Measurements from ENCODE around the gene ERCC5. TPM values are rescaled to one million over a fixed set of nuclear protein-coding genes. Genes with fewer than 3 reads are reported as not detected.

Gene ERCC5
- total RNA-seq, 2 experiments from 2014 or later, result 53.6 to 63.5 TPM

- H3K4me1 Mint-ChIP-seq (ENCODE audit: low read depth), result peaks cover 35% of the 10 kb centered on the region
- ChIA-PET POLR2A (interaction anchor here (0.8 to 3.2 kb wide), 7 partner anchors 16 to 263 kb away, joined by 3 to 43 read pairs (median 10); partner anchors contain the start of genes BIVM, POGLUT2, TEX30 and TPP2), CTCF (interaction anchor here (0.7 to 4.4 kb wide), 13 partner anchors 9 to 267 kb away, joined by 3 to 24 read pairs (median 6); partner anchors contain the start of genes TEX30 and TPP2)
- H3K27me3 Mint-ChIP-seq, result peaks cover 1% of the 10 kb centered on the region
- H3K27ac Mint-ChIP-seq, result peak overlapping the region; percentile 95
- intact Hi-C loops (cut with micrococcal nuclease), result loop anchor here (1.0 to 5.0 kb wide), 5 partner anchors 26 to 266 kb away; no protein-coding TSS in a partner anchor
- DNase-seq, result peak; percentile 67
- H3K4me3 Mint-ChIP-seq, result peak overlapping the region; percentile 92
- H3K36me3 Mint-ChIP-seq, result peaks cover 5% of the 10 kb centered on the region
- no peaks in the 10 kb centered on the region for H3K9me3 Mint-ChIP-seq
Observed at GRCh38 chr13:102846261-102847015, 606 bp downstream of the ERCC5 start.

DNA sequence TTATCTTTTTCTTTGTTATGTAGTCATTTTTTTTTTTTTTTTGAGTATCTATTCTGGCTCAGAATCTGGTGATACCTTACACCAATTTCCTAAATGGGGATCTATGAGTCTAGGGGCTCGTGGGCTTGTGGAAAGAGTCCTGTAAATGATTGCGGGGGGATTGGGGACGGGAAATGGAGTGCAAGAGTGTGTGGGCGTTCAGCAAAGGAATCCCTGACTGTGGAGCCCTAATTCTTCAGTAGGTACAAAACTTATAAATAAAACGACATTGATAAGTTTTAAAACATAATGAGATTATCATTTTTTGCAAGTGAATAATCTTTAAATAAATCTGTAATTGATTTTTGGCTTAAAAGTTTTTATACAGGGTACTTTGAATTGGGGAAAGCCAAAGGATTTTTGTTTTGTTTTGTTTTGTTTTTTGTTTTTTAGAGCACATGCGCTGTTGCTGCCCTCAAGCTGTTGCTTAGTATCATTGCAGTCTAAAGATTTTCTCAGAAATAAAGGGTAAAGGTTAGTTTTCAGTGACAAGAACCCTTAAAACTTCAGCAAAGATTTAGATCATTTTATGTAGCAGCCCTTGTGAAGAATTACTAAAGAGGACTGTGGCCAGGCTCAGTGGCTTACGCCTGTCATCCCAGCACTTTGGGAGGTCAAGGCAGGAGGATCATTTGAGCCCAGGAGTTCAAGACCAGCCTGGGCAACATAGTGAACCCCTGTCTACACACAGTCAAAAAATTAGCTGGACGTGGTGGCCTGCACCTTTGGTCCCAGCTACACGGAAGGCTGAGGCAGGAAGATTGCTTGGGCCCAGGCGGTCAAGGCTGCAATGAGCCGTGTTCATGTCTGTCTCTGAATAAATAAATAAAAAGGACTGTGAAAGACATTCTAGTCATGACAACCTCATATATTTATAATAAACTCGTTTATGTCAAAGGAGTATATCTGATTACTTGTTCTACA, 1.7 kb downstream of the ERCC5 start:
- H3K4me1 Mint-ChIP-seq (ENCODE audit: low read depth), result peaks cover 42% of the 10 kb centered on the region
- ChIA-PET CTCF (interaction anchor here (0.7 to 4.4 kb wide), 9 partner anchors 8 to 268 kb away, joined by 3 to 24 read pairs (median 8); partner anchors contain the start of gene TEX30), POLR2A (interaction anchor here (0.9 to 3.2 kb wide), 4 partner anchors 74 to 256 kb away, joined by 3 to 43 read pairs (median 16); partner anchors contain the start of genes TEX30 and TPP2)
- H3K27ac Mint-ChIP-seq, result peak overlapping the region; percentile 95
- peak; percentile 29 for DNase-seq
- no peaks in the 10 kb centered on the region for H3K9me3 Mint-ChIP-seq
- intact Hi-C loops (cut with micrococcal nuclease), result loop anchor here (1.0 to 5.0 kb wide), 5 partner anchors 25 to 267 kb away; no protein-coding TSS in a partner anchor
- H3K27me3 Mint-ChIP-seq, result peaks cover 1% of the 10 kb centered on the region
- peaks cover 7% of the 10 kb centered on the region for H3K36me3 Mint-ChIP-seq
- peak overlapping the region; percentile 92 for H3K4me3 Mint-ChIP-seq

DNA sequence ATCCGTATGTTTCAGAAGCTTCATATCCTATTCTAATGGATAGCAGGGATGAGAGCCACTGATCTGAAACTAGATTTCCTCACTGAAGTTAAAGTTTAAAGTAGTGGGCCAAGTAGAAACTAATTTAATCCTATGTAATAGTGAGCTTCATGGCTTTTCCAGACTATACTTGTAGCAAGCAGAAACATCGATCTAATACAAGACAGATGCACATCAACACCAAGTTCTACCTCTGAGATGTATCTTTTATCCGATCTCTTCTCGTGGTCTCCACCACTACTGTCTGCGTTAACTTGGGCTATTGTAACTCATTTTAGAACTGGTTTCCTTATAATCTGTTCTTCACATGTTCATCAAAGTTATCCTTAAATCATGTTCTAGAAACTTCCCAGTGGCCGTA, 3.1 kb downstream of the ERCC5 start:
- Mint-ChIP-seq H3K4me3 (no peak overlapping the region), H3K9me3 (no peaks in the 10 kb centered on the region), H3K27me3 (peaks cover 1% of the 10 kb centered on the region), H3K36me3 (peaks cover 15% of the 10 kb centered on the region), H3K4me1 (ENCODE audit: low read depth) (peaks cover 44% of the 10 kb centered on the region), H3K27ac (no peak overlapping the region)
- ChIA-PET CTCF (interaction anchor here (0.7 to 2.1 kb wide), 6 partner anchors 21 to 269 kb away, joined by 3 to 10 read pairs (median 8); no protein-coding TSS in a partner anchor), POLR2A (no interaction called here)
- intact Hi-C loops (cut with micrococcal nuclease), result loop anchor here (5.0 kb wide), 1 partner anchor 167 kb away; no protein-coding TSS in a partner anchor
- no peak for DNase-seq

GRCh38 chr13:102852556-102852955, 6.7 kb downstream of the ERCC5 start:
- Mint-ChIP-seq H3K27ac (no peak overlapping the region), H3K4me3 (no peak overlapping the region), H3K4me1 (ENCODE audit: low read depth) (peaks cover 39% of the 10 kb centered on the region), H3K9me3 (no peaks in the 10 kb centered on the region), H3K27me3 (no peaks in the 10 kb centered on the region), H3K36me3 (peaks cover 33% of the 10 kb centered on the region)
- ChIA-PET CTCF (no interaction called here), POLR2A (no interaction called here)
- DNase-seq, result no peak
- intact Hi-C loops (cut with micrococcal nuclease), result no loop called here

DNA sequence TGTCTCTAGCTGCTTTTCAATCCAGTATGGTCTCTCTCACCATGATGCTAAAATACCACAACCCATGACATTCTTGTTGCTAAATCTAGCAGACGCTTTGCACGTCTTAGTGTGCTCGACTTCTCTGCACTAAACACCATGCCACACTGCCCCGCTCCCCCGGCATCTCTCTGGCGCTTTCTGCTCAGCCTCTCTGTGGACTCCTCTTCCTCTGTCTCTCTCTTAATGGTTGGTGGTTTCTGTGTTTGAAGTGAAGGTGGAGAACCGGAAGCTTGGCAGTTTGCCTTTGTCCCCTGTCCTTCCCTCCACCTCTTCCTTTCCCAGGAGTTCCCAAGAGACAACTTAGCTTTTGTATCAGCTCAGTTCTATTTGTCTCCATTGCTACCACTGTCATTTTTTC, 8.8 kb downstream of the ERCC5 start:
- no peak for DNase-seq
- Mint-ChIP-seq H3K9me3 (no peaks in the 10 kb centered on the region), H3K4me3 (no peak overlapping the region), H3K27me3 (no peaks in the 10 kb centered on the region), H3K4me1 (ENCODE audit: low read depth) (peaks cover 25% of the 10 kb centered on the region), H3K36me3 (peaks cover 45% of the 10 kb centered on the region), H3K27ac (no peak overlapping the region)
- ChIA-PET CTCF (interaction anchor here (1.9 to 2.3 kb wide), 2 partner anchors 8 to 16 kb away, joined by 8 to 10 read pairs; no protein-coding TSS in a partner anchor), POLR2A (no interaction called here)
- intact Hi-C loops (cut with micrococcal nuclease), result no loop called here

GRCh38 chr13:102856557-102856956, 10.7 kb downstream of the ERCC5 start:
- ChIA-PET CTCF (interaction anchor here (1.6 kb wide), 1 partner anchor 14 kb away, joined by 6 read pairs; no protein-coding TSS in a partner anchor), POLR2A (no interaction called here)
- no peak for DNase-seq
- peaks cover 49% of the 10 kb centered on the region for H3K36me3 Mint-ChIP-seq
- H3K27ac Mint-ChIP-seq, result no peak overlapping the region
- H3K9me3 Mint-ChIP-seq, result no peaks in the 10 kb centered on the region
- H3K4me1 Mint-ChIP-seq (ENCODE audit: low read depth), result peaks cover 16% of the 10 kb centered on the region
- H3K27me3 Mint-ChIP-seq, result no peaks in the 10 kb centered on the region
- H3K4me3 Mint-ChIP-seq, result no peak overlapping the region
- intact Hi-C loops (cut with micrococcal nuclease), result no loop called here

DNA sequence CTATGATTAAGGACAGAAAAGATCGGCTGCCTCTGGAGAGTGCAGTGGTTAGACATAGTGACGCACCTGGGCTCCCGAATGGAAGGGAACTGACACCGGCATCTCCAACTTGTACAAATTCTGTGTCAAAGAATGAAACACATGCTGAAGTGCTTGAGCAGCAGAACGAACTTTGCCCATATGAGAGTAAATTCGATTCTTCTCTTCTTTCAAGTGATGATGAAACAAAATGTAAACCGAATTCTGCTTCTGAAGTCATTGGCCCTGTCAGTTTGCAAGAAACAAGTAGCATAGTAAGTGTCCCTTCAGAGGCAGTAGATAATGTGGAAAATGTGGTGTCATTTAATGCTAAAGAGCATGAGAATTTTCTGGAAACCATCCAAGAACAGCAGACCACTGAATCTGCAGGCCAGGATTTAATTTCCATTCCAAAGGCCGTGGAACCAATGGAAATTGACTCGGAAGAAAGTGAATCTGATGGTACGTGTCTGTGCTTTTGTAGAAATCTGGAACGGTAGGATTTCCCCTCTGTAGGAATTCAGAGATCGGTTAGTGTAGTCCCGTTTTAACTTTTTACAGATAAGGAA, 16.9 kb downstream of the ERCC5 start:
- no peak overlapping the region for H3K4me3 Mint-ChIP-seq
- H3K27me3 Mint-ChIP-seq, result no peaks in the 10 kb centered on the region
- no peak overlapping the region for H3K27ac Mint-ChIP-seq
- CTCF ChIA-PET, result interaction anchor here (2.2 kb wide), 1 partner anchor 8 kb away, joined by 12 read pairs; no protein-coding TSS in a partner anchor
- POLR2A ChIA-PET, result interaction anchor here (1.0 kb wide), 1 partner anchor 17 kb away, joined by 3 read pairs; the partner anchor contains the start of gene ERCC5
- H3K36me3 Mint-ChIP-seq, result peaks cover 57% of the 10 kb centered on the region
- intact Hi-C loops (cut with micrococcal nuclease), result no loop called here
- H3K9me3 Mint-ChIP-seq, result no peaks in the 10 kb centered on the region
- H3K4me1 Mint-ChIP-seq (ENCODE audit: low read depth), result peaks cover 16% of the 10 kb centered on the region
- no peak for DNase-seq

DNA sequence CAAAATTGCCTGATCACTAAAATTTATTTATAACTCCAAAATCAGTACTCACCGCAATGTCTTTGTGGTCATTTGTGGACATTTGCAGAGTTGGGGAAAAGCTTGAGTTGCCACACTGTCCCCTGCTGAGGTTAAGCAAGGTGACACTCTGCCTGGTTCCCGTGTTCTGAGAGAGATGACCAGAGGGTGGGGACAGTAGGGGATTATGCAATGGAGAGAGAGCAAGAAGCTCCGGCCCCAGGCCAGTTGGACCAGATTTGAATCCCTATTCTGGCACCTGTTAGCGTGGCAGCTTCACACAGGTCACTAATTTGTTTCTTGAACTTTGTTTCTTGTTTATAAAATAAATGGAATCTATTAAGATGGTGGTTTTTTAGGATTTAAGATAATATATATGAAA, 17.8 kb downstream of the ERCC5 start:
- ChIA-PET POLR2A (no interaction called here), CTCF (no interaction called here)
- intact Hi-C loops (cut with micrococcal nuclease), result no loop called here
- peaks cover 16% of the 10 kb centered on the region for H3K4me1 Mint-ChIP-seq (ENCODE audit: low read depth)
- peaks cover 60% of the 10 kb centered on the region for H3K36me3 Mint-ChIP-seq
- no peaks in the 10 kb centered on the region for H3K27me3 Mint-ChIP-seq
- no peak overlapping the region for H3K27ac Mint-ChIP-seq
- DNase-seq, result no peak
- no peaks in the 10 kb centered on the region for H3K9me3 Mint-ChIP-seq
- H3K4me3 Mint-ChIP-seq, result no peak overlapping the region

DNA sequence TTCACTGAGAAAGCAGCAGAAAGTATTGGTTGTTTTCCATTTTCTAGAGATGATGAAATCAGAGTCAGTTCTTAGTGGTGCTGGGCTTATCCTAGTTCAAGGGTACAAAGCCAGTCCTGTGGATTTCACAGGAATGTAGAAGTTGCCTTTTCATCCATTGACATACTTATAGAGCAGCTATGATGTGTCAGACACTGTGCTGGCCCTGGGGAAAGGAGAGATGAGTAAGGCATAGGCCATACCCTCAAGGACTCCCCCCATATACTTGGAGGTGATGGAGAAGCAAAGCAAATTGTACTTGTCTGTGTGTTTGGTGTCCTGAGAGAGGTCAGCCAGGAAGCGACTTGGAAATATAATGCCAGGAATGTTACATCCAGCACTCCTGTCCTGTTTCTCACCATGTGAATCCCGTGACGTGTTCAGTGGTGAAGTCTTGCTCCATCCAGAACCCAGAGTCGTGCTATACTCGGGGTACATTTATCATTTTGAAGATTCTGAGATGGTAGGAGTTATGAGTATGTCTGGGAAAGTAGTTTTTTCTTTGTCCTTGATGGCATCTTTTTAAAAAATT, 22.6 kb downstream of the ERCC5 start:
- intact Hi-C loops (cut with micrococcal nuclease), result no loop called here
- POLR2A ChIA-PET, result no interaction called here

DNA sequence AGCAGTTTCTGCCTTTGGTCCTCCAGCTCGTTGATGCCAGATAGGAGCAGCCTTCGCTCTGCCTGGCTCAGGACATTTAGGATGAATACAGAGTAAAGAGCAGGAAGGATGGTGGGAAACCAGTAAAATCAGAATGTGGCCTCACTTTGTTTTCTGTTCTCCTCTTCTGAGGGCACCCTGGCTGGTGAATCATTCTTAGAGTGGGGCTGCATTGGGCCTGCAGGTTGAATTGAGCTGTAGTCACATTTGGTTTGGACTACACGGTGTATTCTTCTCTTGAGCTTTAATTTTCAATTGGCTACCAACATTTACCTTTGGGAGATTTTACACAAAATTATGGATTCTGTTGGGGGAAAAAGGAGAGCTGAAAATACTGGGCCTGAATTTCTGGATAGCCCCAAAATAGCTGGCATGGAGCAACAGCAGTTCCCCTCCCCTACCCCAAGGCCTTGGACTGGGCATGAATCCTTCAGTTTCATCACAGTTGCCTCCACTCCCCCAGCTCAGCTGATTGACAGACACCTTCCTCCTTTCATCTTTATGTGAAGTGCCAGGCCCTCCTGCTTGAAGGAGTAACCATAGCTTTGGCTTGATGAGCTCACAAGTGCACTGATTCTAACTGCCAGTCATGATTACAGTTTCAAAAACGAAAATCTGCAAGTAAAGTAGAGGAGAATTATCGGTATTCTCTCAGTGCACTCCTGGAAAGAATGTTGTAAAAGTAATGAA, 24.3 kb downstream of the ERCC5 start:
- ChIA-PET CTCF (interaction anchor here (0.6 to 2.1 kb wide), 36 partner anchors 8 to 1726 kb away, joined by 3 to 24 read pairs (median 4); partner anchors contain the start of gene ERCC5), POLR2A (no interaction called here)
- Mint-ChIP-seq H3K9me3 (no peaks in the 10 kb centered on the region), H3K4me3 (no peak overlapping the region), H3K36me3 (peaks cover 45% of the 10 kb centered on the region), H3K4me1 (ENCODE audit: low read depth) (peaks cover 26% of the 10 kb centered on the region), H3K27ac (peak overlapping the region; percentile 18), H3K27me3 (no peaks in the 10 kb centered on the region)
- intact Hi-C loops (cut with micrococcal nuclease), result no loop called here
- no peak for DNase-seq

More for the DNA sequence above, 22.6 kb downstream of the ERCC5 start:
- Mint-ChIP-seq H3K9me3 (no peaks in the 10 kb centered on the region), H3K4me3 (no peak overlapping the region), H3K36me3 (peaks cover 44% of the 10 kb centered on the region), H3K4me1 (ENCODE audit: low read depth) (peaks cover 31% of the 10 kb centered on the region), H3K27ac (peak overlapping the region; percentile 24), H3K27me3 (no peaks in the 10 kb centered on the region)
- DNase-seq, result no peak
- CTCF ChIA-PET, result no interaction called here

All from activated CD4-positive, alpha-beta memory T cell treated with anti-CD3 and anti-CD28 coated beads for 36 hours (primary cell).